SU-DHL-6 (cell line): Measurements from ENCODE around the gene LRFN3.

Experiments used
- H2AFZ ChIP-seq: fragments of 200-600 bp; sonication (generic); 2 replicates; pipeline ENCODE4 v1.6.1; 2014; ENCODE audit warnings: low read depth, mild to moderate bottlenecking, moderate library complexity, mixed read lengths, antibody characterized with exemption, low read length; ENCODE audit not compliant: severe bottlenecking
- H3F3A ChIP-seq: fragments of 200-600 bp; shearing (Covaris generic); 2 replicates; pipeline ENCODE4 v1.6.0; 2016; ENCODE audit warnings: antibody characterized with exemption, mild to moderate bottlenecking; ENCODE audit not compliant: insufficient read depth
- H3K27ac ChIP-seq: fragments of 200-600 bp; sonication (generic); 2 replicates; pipeline ENCODE4 v1.5.1; 2016; ENCODE audit warnings: low read depth, mild to moderate bottlenecking, low read length, moderate library complexity, mixed read lengths
- H3K27me3 ChIP-seq: fragments of 200-600 bp; sonication (generic), shearing (Covaris generic); 2 replicates; pipeline ENCODE4 v1.6.0; 2014; ENCODE audit warnings: mild to moderate bottlenecking, low read length
- H3K36me3 ChIP-seq: fragments of 200-600 bp; sonication (generic); 2 replicates; pipeline ENCODE4 v1.6.1; 2014; ENCODE audit warnings: mild to moderate bottlenecking, low read length, mixed read lengths
- H3K4me2 ChIP-seq: fragments of 300-600, 200-600 bp; shearing (Covaris generic), sonication (generic); 2 replicates; pipeline ENCODE4 v1.6.0; 2014; ENCODE audit warnings: low read length, low read depth, mild to moderate bottlenecking; ENCODE audit not compliant: poor library complexity, severe bottlenecking
- H3K4me3 ChIP-seq: fragments of 200-600 bp; sonication (generic); 2 replicates; pipeline ENCODE4 v1.5.1; 2014; ENCODE audit warnings: antibody characterized with exemption, low read length, mild to moderate bottlenecking, mixed read lengths; ENCODE audit not compliant: insufficient read depth, poor library complexity, severe bottlenecking
- H3K79me2 ChIP-seq: fragments of 200-600 bp; sonication (generic); 2 replicates; pipeline ENCODE4 v1.6.1; 2014; ENCODE audit warnings: mild to moderate bottlenecking, low read length, moderate library complexity; ENCODE audit not compliant: insufficient read depth
- H3K9ac ChIP-seq: fragments of 200-600 bp; sonication (generic); 2 replicates; pipeline ENCODE4 v1.7.0; 2014; ENCODE audit warnings: mild to moderate bottlenecking, low read length
- H3K9me2 ChIP-seq: fragments of 200-600 bp; sonication (generic); replicated peaks from 2 replicates; pipeline ENCODE4 v1.6.1; 2014; ENCODE audit warnings: low read length; ENCODE audit not compliant: insufficient read depth
- H3K9me3 ChIP-seq: fragments of 200-600 bp; sonication (generic); 2 replicates; pipeline ENCODE4 v1.6.1; 2014; ENCODE audit warnings: low read length, mixed read lengths; ENCODE audit not compliant: insufficient read depth
- H4K20me1 ChIP-seq: fragments of 200-600 bp; sonication (generic); 2 replicates; pipeline ENCODE4 v1.6.1; 2014; ENCODE audit warnings: low read depth, mild to moderate bottlenecking, antibody characterized with exemption, low read length, moderate library complexity, mixed read lengths
- EZH2phosphoT487 ChIP-seq: fragments of 200-600 bp; sonication (generic), shearing (Covaris generic); conservative IDR thresholded peaks from 2 replicates; pipeline ENCODE4 v1.6.1; 2018; ENCODE audit warnings: mild to moderate bottlenecking, antibody characterized with exemption, low read length, moderate library complexity, mixed read lengths
- TF ChIP-seq, protein P1 (sequence below): fragments of 200-600 bp; sonication (generic); IDR thresholded peaks from one replicate; pipeline ENCODE4 v1.5.1; 2017; ENCODE audit warnings: antibody characterized with exemption, mild to moderate bottlenecking, low read length, moderate library complexity; ENCODE audit not compliant: insufficient read depth, poor library complexity, severe bottlenecking

LRFN3 gene

DNA sequence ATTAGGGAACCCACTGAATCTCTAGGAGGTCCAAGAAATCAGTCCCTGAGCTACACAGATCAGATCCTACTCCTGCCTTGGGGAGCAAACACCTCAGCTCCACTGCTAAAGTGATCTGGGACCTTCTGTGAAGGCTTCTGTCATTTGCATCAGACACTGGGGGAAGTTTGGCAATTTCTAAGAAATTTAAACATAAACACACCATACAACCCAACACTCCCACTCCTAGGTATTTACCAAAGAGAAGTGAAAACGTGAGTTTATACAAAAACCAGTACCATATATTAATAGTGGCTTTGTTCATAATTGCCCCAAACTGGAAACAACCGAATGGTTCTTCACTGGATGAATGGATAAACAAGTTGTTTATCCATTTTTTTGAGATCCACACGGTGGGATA is 20.7 kb upstream of the LRFN3 start:
- no peak for TF ChIP-seq EZH2phosphoT487
- TF ChIP-seq, protein P1, sequence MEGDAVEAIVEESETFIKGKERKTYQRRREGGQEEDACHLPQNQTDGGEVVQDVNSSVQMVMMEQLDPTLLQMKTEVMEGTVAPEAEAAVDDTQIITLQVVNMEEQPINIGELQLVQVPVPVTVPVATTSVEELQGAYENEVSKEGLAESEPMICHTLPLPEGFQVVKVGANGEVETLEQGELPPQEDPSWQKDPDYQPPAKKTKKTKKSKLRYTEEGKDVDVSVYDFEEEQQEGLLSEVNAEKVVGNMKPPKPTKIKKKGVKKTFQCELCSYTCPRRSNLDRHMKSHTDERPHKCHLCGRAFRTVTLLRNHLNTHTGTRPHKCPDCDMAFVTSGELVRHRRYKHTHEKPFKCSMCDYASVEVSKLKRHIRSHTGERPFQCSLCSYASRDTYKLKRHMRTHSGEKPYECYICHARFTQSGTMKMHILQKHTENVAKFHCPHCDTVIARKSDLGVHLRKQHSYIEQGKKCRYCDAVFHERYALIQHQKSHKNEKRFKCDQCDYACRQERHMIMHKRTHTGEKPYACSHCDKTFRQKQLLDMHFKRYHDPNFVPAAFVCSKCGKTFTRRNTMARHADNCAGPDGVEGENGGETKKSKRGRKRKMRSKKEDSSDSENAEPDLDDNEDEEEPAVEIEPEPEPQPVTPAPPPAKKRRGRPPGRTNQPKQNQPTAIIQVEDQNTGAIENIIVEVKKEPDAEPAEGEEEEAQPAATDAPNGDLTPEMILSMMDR = no peak
- H3K4me3 ChIP-seq = no peak overlapping the region
- no peaks in the 10 kb centered on the region for H3F3A ChIP-seq
- no peaks in the 10 kb centered on the region for H3K9me3 ChIP-seq
- no peaks in the 10 kb centered on the region for H4K20me1 ChIP-seq
- H3K27me3 ChIP-seq = no peaks in the 10 kb centered on the region
- no peak overlapping the region for H2AFZ ChIP-seq
- no peaks in the 10 kb centered on the region for H3K9me2 ChIP-seq
- no peak overlapping the region for H3K4me2 ChIP-seq
- no peaks in the 10 kb centered on the region for H3K79me2 ChIP-seq
- H3K36me3 ChIP-seq = no peaks in the 10 kb centered on the region
- H3K9ac ChIP-seq = no peak overlapping the region
- H3K27ac ChIP-seq = no peak overlapping the region

DNA sequence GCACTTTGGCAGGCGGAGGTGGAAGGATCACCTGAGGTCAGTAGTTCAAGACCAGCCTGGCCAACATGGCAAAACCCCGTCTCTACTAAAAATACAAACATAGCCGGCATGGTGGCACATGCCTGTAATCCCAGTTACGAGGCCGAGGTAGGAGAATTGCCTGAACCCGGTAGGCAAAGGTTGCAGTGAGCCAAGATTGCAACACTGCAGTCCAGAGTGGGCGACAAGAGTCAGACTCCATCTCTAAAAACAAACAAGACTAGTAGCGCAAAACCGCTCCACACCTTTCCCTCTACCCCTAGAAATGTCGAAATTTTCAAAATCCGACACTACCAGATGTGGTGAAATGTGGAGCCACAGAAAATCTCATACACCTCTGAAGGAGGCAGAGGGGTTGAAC is 16.9 kb upstream of the LRFN3 start:
- H3K4me2 ChIP-seq = no peak overlapping the region
- H3K27ac ChIP-seq = no peak overlapping the region
- no peak overlapping the region for H3K4me3 ChIP-seq
- H3K36me3 ChIP-seq = no peaks in the 10 kb centered on the region
- H4K20me1 ChIP-seq = no peaks in the 10 kb centered on the region
- TF ChIP-seq, protein P1 = no peak
- TF ChIP-seq EZH2phosphoT487 = no peak
- H3F3A ChIP-seq = no peaks in the 10 kb centered on the region
- no peaks in the 10 kb centered on the region for H3K9me3 ChIP-seq
- no peak overlapping the region for H2AFZ ChIP-seq
- H3K79me2 ChIP-seq = no peaks in the 10 kb centered on the region
- H3K9me2 ChIP-seq = no peaks in the 10 kb centered on the region
- no peaks in the 10 kb centered on the region for H3K27me3 ChIP-seq
- H3K9ac ChIP-seq = no peak overlapping the region

DNA sequence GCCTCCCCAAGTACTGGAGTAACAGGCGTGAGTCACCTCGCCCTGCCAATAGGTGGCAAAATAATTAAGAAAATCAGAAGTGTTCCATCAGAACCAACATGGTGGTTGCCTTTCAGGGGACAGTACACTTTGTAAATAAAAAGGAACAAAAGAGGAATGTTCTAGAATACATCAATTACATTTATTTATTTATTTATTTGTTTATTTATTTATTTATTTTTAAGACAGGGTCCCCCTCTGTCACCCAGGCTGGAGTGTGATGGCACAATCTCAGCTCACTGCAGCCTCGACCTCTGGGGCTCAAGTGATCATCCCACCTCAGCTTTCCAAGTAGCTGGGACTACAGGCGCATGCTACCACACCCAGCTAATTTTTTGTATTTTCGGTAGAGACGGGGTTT is 15.2 kb upstream of the LRFN3 start:
- Histone ChIP-seq H3K9ac (no peak overlapping the region), H2AFZ (no peak overlapping the region), H3K27me3 (no peaks in the 10 kb centered on the region), H3K27ac (no peak overlapping the region), H4K20me1 (no peaks in the 10 kb centered on the region), H3K4me2 (no peak overlapping the region), H3K4me3 (no peak overlapping the region), H3K36me3 (no peaks in the 10 kb centered on the region), H3K79me2 (no peaks in the 10 kb centered on the region), H3K9me2 (no peaks in the 10 kb centered on the region), H3F3A (no peaks in the 10 kb centered on the region), H3K9me3 (no peaks in the 10 kb centered on the region)
- TF ChIP-seq, protein P1 = no peak
- no peak for TF ChIP-seq EZH2phosphoT487

DNA sequence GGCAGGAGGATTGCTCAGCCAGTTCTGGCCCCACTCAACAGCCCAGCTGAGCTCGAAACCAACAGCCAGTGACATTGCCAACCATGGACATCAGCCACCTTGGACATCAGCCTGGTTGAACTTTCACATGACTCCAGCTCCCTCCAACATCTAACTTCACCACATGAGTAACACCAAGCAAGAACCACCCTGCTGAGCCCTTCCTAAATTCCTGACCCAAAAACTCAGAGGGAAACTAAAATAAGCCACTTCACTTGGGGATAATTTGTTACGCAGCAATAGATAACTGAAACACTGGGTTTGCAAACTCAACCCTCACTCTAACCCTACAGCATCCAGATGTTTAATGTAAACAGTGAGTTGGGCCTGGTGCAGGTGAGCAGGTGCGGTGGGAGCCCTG is 10.7 kb upstream of the LRFN3 start:
- Histone ChIP-seq H3K36me3 (no peaks in the 10 kb centered on the region), H2AFZ (no peak overlapping the region), H3K9me2 (no peaks in the 10 kb centered on the region), H3K9ac (no peak overlapping the region), H3K27ac (no peak overlapping the region), H3K4me2 (no peak overlapping the region), H3K79me2 (no peaks in the 10 kb centered on the region), H3K4me3 (no peak overlapping the region), H3K9me3 (no peaks in the 10 kb centered on the region), H3K27me3 (no peaks in the 10 kb centered on the region), H4K20me1 (no peaks in the 10 kb centered on the region), H3F3A (peaks cover 7% of the 10 kb centered on the region)
- TF ChIP-seq, protein P1 = no peak
- TF ChIP-seq EZH2phosphoT487 = no peak
